Ectodermal cell (in vitro differentiated cells): ENCODE measurements around the gene RAPGEF1.
"Not testable (repeated sequence)": the region's sequence is repeated elsewhere in the genome, so short reads cannot be mapped to it uniquely, and the experiment has no call there.

Experiments
- H3K27ac ChIP-seq: 2 replicates; pipeline ENCODE4 v1.7.0; 2013; ENCODE audit warnings: mild to moderate bottlenecking, low read depth, low read length; ENCODE audit not compliant: insufficient read depth, poor library complexity, severe bottlenecking
- H3K27me3 ChIP-seq: 2 replicates; pipeline ENCODE4 v1.7.0; 2013; ENCODE audit warnings: mild to moderate bottlenecking, low read length; ENCODE audit not compliant: insufficient read depth, control insufficient read depth, poor library complexity, severe bottlenecking
- H3K36me3 ChIP-seq: one replicate; pipeline ENCODE4 v1.7.0; 2013; ENCODE audit warnings: low read length; ENCODE audit not compliant: control insufficient read depth, insufficient read depth
- H3K4me1 ChIP-seq: one replicate; pipeline ENCODE4 v1.7.0; 2013; ENCODE audit warnings: low read length; ENCODE audit not compliant: control insufficient read depth, insufficient read depth
- H3K4me3 ChIP-seq: 2 replicates; pipeline ENCODE4 v1.7.0; 2013; ENCODE audit warnings: low read depth, low read length, control low read depth; ENCODE audit not compliant: insufficient read depth
- H3K9me3 ChIP-seq: 2 replicates; pipeline ENCODE4 v1.7.0; 2013; ENCODE audit warnings: mild to moderate bottlenecking, low read length, moderate library complexity; ENCODE audit not compliant: control insufficient read depth
- WGBS, 2 experiments: methylation state at CpG; one replicate each; pipeline ENCODE4 v1.1.7; 2013; ENCODE audit warnings: missing lambda C conversion rate in 2 of 2; 5-methylcytosine and 5-hydroxymethylcytosine counted together

RAPGEF1 gene

GRCh38 chr9:131656356-131657036 is 83.4 kb downstream of the RAPGEF1 start:
- no peak overlapping the region for H3K4me3 ChIP-seq
- H3K36me3 ChIP-seq = no peaks in the 10 kb centered on the region
- peaks cover 7% of the 10 kb centered on the region for H3K4me1 ChIP-seq
- no peaks in the 10 kb centered on the region for H3K9me3 ChIP-seq
- no peak overlapping the region for H3K27ac ChIP-seq
- 95 to 96% methylated on average over 9 of the region's 9 CpGs for WGBS, 2 experiments
- H3K27me3 ChIP-seq = no peaks in the 10 kb centered on the region

GRCh38 chr9:131654369-131654768 is 85.5 kb downstream of the RAPGEF1 start:
- H3K9me3 ChIP-seq, H3K27me3 ChIP-seq, H3K4me1 ChIP-seq, H3K4me3 ChIP-seq, H3K36me3 ChIP-seq, H3K27ac ChIP-seq: not testable (repeated sequence)
- WGBS, 2 experiments = 90 to 95% methylated on average over 5 of the region's 5 CpGs

DNA sequence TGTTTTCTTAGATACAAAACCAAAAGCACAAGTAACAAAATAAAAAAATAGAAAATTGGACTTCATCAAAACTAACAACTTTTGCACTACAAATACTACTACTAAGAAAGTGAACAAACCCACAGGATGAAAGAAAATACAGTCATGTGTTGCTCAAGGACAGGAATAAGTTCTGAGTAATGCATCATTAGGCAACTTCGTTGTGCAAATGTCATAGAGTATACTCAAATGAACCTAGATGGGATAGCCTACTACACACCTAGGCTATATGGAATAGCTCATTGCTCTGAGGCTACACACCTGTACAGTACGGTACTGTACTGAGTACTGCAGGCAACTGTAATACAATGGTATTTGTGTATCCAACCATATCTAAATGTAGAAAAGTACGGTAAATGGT is 88.3 kb downstream of the RAPGEF1 start:
- Histone ChIP-seq H3K36me3 (no peaks in the 10 kb centered on the region), H3K4me1 (no peaks in the 10 kb centered on the region), H3K27ac (no peak overlapping the region), H3K9me3 (no peaks in the 10 kb centered on the region), H3K27me3 (no peaks in the 10 kb centered on the region), H3K4me3 (no peak overlapping the region)
- 96 to 100% methylated on average over 3 of the region's 3 CpGs for WGBS, 2 experiments

- Histone ChIP-seq H3K4me1 (no peaks in the 10 kb centered on the region), H3K9me3 (no peaks in the 10 kb centered on the region), H3K27ac (no peak overlapping the region), H3K4me3 (no peak overlapping the region), H3K27me3 (no peaks in the 10 kb centered on the region), H3K36me3 (no peaks in the 10 kb centered on the region)
- WGBS, 2 experiments = 94 to 99% methylated on average over 2 of the region's 2 CpGs
These were observed 88.7 kb downstream of the RAPGEF1 start for GRCh38 chr9:131651160-131651559.

DNA sequence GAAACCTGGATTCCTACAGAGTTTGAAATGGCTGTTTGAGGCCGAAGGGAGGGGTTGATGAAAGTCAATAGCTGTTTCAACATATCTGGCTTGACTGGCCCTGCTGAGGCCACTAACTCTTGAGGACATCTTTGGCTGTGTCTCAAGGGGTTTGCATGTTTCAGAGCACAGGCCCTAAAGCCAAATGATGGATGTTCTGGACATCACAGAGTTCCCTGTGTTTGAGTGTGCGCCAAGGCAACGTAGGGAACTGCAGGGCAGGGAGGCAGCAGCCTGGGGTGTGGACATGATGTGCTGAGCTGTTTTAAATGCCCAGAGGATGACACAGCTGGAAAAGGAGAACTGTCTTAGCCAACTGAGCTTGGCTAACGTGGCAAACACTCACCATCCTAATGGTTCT is 89.6 kb downstream of the RAPGEF1 start:
- no peaks in the 10 kb centered on the region for H3K27me3 ChIP-seq
- 93 to 95% methylated on average over 4 of the region's 4 CpGs for WGBS, 2 experiments
- H3K36me3 ChIP-seq = no peaks in the 10 kb centered on the region
- H3K4me1 ChIP-seq = no peaks in the 10 kb centered on the region
- H3K9me3 ChIP-seq = no peaks in the 10 kb centered on the region
- H3K27ac ChIP-seq = no peak overlapping the region
- H3K4me3 ChIP-seq = no peak overlapping the region

GRCh38 chr9:131649646-131650045 is 90.2 kb downstream of the RAPGEF1 start:
- Histone ChIP-seq H3K4me1 (no peaks in the 10 kb centered on the region), H3K27ac (no peak overlapping the region), H3K9me3 (no peaks in the 10 kb centered on the region), H3K36me3 (no peaks in the 10 kb centered on the region), H3K27me3 (no peaks in the 10 kb centered on the region), H3K4me3 (no peak overlapping the region)
- WGBS, 2 experiments = 95 to 96% methylated on average over 6 of the region's 6 CpGs

- Histone ChIP-seq H3K4me1 (peaks cover 15% of the 10 kb centered on the region), H3K4me3 (no peak overlapping the region), H3K36me3 (no peaks in the 10 kb centered on the region), H3K9me3 (no peaks in the 10 kb centered on the region), H3K27me3 (no peaks in the 10 kb centered on the region), H3K27ac (no peak overlapping the region)
- WGBS, 2 experiments = 89% methylated on average over 13 of the region's 13 CpGs
These were observed 94.6 kb downstream of the RAPGEF1 start for GRCh38 chr9:131645078-131645776.

DNA sequence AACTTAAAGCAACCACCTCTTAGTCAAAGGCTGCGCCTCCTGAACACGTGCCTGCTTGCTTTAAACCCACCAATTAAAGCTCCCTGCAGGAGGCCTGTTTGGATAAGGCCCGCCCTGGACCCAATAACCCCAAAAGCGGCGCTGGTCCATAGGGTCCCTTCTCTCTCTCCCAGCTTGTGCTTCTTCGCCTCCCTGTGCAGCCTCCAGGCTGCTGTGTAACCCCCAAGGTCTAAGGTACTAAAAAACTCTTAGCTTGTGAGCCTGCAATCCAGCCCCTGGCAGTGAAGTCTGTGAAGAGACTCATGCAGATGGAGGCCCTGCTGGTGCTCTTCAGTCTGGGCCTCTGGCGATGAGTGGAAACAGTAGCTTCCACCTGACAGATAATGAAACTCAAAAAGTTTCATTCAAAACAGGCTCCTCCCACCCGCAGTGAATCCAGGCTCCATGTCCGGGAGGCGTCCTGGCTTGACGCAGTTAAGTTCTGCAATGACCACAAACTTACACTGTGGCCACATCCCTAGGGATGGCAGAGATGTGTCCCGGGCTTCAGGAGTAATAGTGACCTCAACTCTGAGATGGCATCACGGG is 97.3 kb downstream of the RAPGEF1 start:
- no peak overlapping the region for H3K27ac ChIP-seq

GRCh38 chr9:131641618-131642495 is 98.0 kb downstream of the RAPGEF1 start:
- WGBS, 2 experiments = 92 to 94% methylated on average over 18 of the region's 18 CpGs
- Histone ChIP-seq H3K36me3 (no peaks in the 10 kb centered on the region), H3K27ac (no peak overlapping the region), H3K9me3 (no peaks in the 10 kb centered on the region), H3K27me3 (no peaks in the 10 kb centered on the region), H3K4me1 (peaks cover 15% of the 10 kb centered on the region), H3K4me3 (no peak overlapping the region)

More for the DNA sequence above, 97.3 kb downstream of the RAPGEF1 start:
- no peaks in the 10 kb centered on the region for H3K9me3 ChIP-seq
- H3K4me3 ChIP-seq = no peak overlapping the region
- WGBS, 2 experiments = 85 to 86% methylated on average over 13 of the region's 13 CpGs
- H3K4me1 ChIP-seq = peaks cover 15% of the 10 kb centered on the region
- no peaks in the 10 kb centered on the region for H3K36me3 ChIP-seq
- no peaks in the 10 kb centered on the region for H3K27me3 ChIP-seq
